ENCODE data around the gene STX5. TPM values are rescaled to one million over a fixed set of nuclear protein-coding genes. Genes with fewer than 3 reads are reported as not detected.

STX5 gene
- total and polyA plus RNA-seq, 9 of the 15 experiments (the other 6 are each of a cell fraction or from before 2014, with no cell fraction given): 2.8 to 28.6 (median 23.7) TPM

- TF ChIP-seq ETS1 (conservative IDR thresholded peaks at IDR 0.05; ENCODE audit: control insufficient read depth, low read depth, low read length) (peak; percentile 99), E2F8 (IDR thresholded peaks at IDR 0.05; ENCODE audit: low read depth, partially characterized antibody) (peak; percentile 75), PTTG1 (tag; IDR thresholded peaks at IDR 0.05; ENCODE audit: low read depth) (peak; percentile 73), ILF3 (IDR thresholded peaks at IDR 0.05; ENCODE audit: borderline replicate concordance) (peak; percentile 100), GTF2F1 (IDR thresholded peaks at IDR 0.05; ENCODE audit: low read depth, low read length) (peak; percentile 100), ATF3 (IDR thresholded peaks at IDR 0.05) (peak; percentile 40), ATF3 (CRISPR knock-in tag; conservative IDR thresholded peaks at IDR 0.05) (peak; percentile 92), TCFL5 (CRISPR knock-in tag; conservative IDR thresholded peaks at IDR 0.05) (peak; percentile 93), ZBTB9 (CRISPR knock-in tag; IDR thresholded peaks at IDR 0.05) (peak; percentile 100), LEF1 (IDR thresholded peaks at IDR 0.05) (peak; percentile 97), MBD1 (CRISPR knock-in tag; IDR thresholded peaks at IDR 0.05) (no peak), ZNF398 (CRISPR knock-in tag; IDR thresholded peaks at IDR 0.05) (peak; percentile 71; the same call in 1 of the 2 replicates), HIVEP1 (CRISPR knock-in tag; IDR thresholded peaks at IDR 0.05) (peak; percentile 93), SNAPC5 (CRISPR knock-in tag; IDR thresholded peaks at IDR 0.05) (peak; percentile 100), ZNF324 (CRISPR knock-in tag; IDR thresholded peaks at IDR 0.05) (peak; percentile 89)
Measured at GRCh38 chr11:62841361-62842170, 9.7 kb upstream of the STX5 start (continued).

All from K562 (cell line).